Tibial artery (tissue), 4 donors: Measurements from ENCODE around the gene MRGPRX2.

Experiments used
- DNase-seq, 2 donors: peaks; one replicate each; pipeline ENCODE4 v3.0.0-alpha.2; 2019
- H3K27ac ChIP-seq, 2 donors: fragments of 200-600 bp; sonication (generic) in 1 of 2; 1 replicate in 1 of 2; 2 replicates in 1 of 2; pipeline ENCODE4 v1.5.1; 2018 to 2019; ENCODE audit warnings: mild to moderate bottlenecking in 1 of 2
- H3K27me3 ChIP-seq, 2 donors: fragments of 200-600 bp; sonication (generic) in 1 of 2; one replicate each; pipeline versions ENCODE4 v1.5.1 to v1.6.0; 2016 to 2019
- H3K36me3 ChIP-seq, 3 donors: fragments of 200-600 bp; sonication (generic) in 2 of 3; one replicate each; pipeline ENCODE4 v1.5.1; 2016 to 2019; ENCODE audit warnings: mild to moderate bottlenecking in 2 of 3
- H3K4me1 ChIP-seq, 4 donors: fragments of 200-600 bp; sonication (generic) in 2 of 4; 1 replicate in 3 of 4; 2 replicates in 1 of 4; pipeline ENCODE4 v1.5.1; 2016 to 2019
- H3K4me3 ChIP-seq, 2 donors: fragments of 200-600 bp; sonication (generic) in 1 of 2; 1 replicate in 1 of 2; 2 replicates in 1 of 2; pipeline ENCODE4 v1.5.1; 2018 to 2019; ENCODE audit warnings: mild to moderate bottlenecking in 2 of 2
- H3K9me3 ChIP-seq, 3 donors: fragments of 200-600 bp; sonication (generic) in 1 of 3; one replicate each; pipeline ENCODE4 v1.5.1; 2016 to 2019
- CTCF ChIP-seq, 2 experiments: fragments of 200-600 bp in 1 of 2; fragments of 450-650 bp in 1 of 2; IDR thresholded peaks; one replicate each; pipeline ENCODE4 v1.5.1; 2017 to 2019; ENCODE audit warnings: antibody characterized with exemption in 2 of 2, mild to moderate bottlenecking in 1 of 2, moderate library complexity in 1 of 2
- intact Hi-C: fragments of 100-400 bp; cut with DNase I; formaldehyde crosslinking; loops from one replicate; pipeline ENCODE4 v1.15.0; 2023; ENCODE audit warnings: low total_unique reads

The MRGPRX2 gene

DNA sequence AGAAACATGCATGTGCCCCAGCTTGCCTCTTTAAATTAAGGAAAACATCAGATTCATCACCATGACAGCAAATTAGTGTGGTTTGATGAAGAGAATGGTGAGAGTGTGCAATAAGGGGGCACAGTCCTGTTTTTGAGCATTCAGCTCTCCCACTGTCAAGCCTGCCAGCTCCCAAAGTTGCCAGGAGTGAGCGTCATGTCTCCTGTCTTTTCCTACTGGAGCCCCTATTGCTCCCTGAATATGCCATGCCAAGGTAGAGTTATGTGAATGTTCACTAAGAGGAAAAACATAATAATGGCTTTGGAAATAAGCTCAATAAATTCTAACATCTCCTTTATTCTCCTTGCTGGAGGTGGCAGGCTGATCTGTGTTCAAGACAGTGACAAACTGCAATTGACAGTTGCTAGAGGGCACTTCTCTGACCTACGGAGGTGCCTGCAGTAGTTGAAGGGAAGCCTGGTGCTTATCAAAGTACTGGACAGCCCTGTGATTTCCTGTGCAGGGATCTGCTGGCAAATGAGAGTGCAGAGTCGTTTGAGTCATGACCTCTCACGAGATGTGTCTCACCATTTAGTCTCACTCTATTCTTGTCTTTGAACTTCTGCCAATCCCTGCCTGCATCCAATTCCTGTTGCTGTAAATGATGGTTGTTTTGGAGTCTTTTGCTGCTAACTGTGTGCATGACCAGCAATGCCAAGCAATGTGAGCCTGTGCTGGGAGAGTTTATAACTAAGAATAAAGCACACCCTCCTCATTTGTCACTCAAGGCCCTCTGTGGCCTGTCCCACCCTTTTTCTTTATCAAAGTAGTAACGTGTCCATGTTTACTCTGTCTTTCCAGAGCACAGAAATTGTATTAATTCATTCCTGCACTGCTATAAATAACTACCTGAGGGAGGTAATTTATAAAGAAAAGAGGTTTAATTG is 34.8 kb downstream of the MRGPRX2 start:
- Histone ChIP-seq H3K9me3 (no peaks in the 10 kb centered on the region), H3K4me1 (no peaks in the 10 kb centered on the region), H3K27me3 (peaks cover 0 to 3% of the 10 kb centered on the region in 2 donors), H3K27ac (no peak overlapping the region), H3K4me3 (no peak overlapping the region), H3K36me3 (no peaks in the 10 kb centered on the region)
- no peak for TF ChIP-seq CTCF (IDR thresholded peaks at IDR 0.05)
- DNase-seq, result no peak
- intact Hi-C loops, result no loop called here

GRCh38 chr11:19020831-19021230 is 39.7 kb downstream of the MRGPRX2 start:
- Histone ChIP-seq H3K27ac (no peak overlapping the region), H3K36me3 (no peaks in the 10 kb centered on the region), H3K27me3 (peaks cover 0 to 3% of the 10 kb centered on the region in 2 donors), H3K4me3 (no peak overlapping the region), H3K9me3 (no peaks in the 10 kb centered on the region), H3K4me1 (no peaks in the 10 kb centered on the region)
- no peak for DNase-seq
- TF ChIP-seq CTCF (IDR thresholded peaks at IDR 0.05), result no peak
- intact Hi-C loops, result no loop called here

- no peak overlapping the region for H3K27ac ChIP-seq
- no peak for TF ChIP-seq CTCF (IDR thresholded peaks at IDR 0.05)
These were observed 41.6 kb downstream of the MRGPRX2 start for GRCh38 chr11:19018901-19019300.

GRCh38 chr11:19013181-19013857 is 47.2 kb downstream of the MRGPRX2 start:
- no peak for DNase-seq
- Histone ChIP-seq H3K27ac (no peak overlapping the region), H3K4me1 (no peaks in the 10 kb centered on the region), H3K36me3 (no peaks in the 10 kb centered on the region), H3K9me3 (no peaks in the 10 kb centered on the region), H3K27me3 (no peaks in the 10 kb centered on the region), H3K4me3 (no peak overlapping the region)
- intact Hi-C loops, result no loop called here
- no peak for TF ChIP-seq CTCF (IDR thresholded peaks at IDR 0.05)

More at GRCh38 chr11:19018901-19019300, 41.6 kb downstream of the MRGPRX2 start:
- DNase-seq, result no peak
- no peaks in the 10 kb centered on the region for H3K4me1 ChIP-seq
- no peaks in the 10 kb centered on the region for H3K9me3 ChIP-seq
- peaks cover 0 to 3% of the 10 kb centered on the region in 2 donors for H3K27me3 ChIP-seq
- no peak overlapping the region for H3K4me3 ChIP-seq
- intact Hi-C loops, result no loop called here
- no peaks in the 10 kb centered on the region for H3K36me3 ChIP-seq

GRCh38 chr11:19012636-19013035 is 47.9 kb downstream of the MRGPRX2 start:
- no peak overlapping the region for H3K4me3 ChIP-seq
- H3K27me3 ChIP-seq, result no peaks in the 10 kb centered on the region
- DNase-seq, result no peak
- no peak overlapping the region for H3K27ac ChIP-seq
- H3K9me3 ChIP-seq, result no peaks in the 10 kb centered on the region
- H3K4me1 ChIP-seq, result no peaks in the 10 kb centered on the region
- intact Hi-C loops, result no loop called here
- TF ChIP-seq CTCF (IDR thresholded peaks at IDR 0.05), result no peak
- no peaks in the 10 kb centered on the region for H3K36me3 ChIP-seq
